Measurements from ENCODE around the gene EPB41L1.

EPB41L1 gene

GRCh38 chr20:36155629-36155971 lies 1.1 kb downstream of the EPB41L1 start:
- no peak for DNase-seq (ENCODE audit: low read depth in 2 of 2)

DNA sequence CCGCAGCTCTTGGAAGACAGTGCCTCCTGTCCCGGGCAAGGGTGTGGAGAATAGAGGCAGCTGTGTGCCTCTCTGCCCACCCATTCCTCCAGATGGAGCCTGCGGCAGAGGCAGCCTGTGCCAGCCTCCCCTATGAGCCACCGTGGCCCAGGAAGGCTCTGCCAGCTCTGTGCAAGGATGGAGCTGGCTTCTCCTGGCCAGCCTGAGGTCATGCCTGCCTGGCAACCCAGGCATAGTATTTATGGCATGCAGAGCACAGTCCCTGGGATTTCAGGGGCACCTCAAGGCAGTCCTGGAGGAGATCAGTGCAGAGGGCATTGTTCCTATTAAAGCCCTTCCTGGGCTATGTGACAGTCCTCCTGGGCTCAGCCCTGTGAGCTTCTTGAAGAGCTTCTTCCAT lies 1.5 kb downstream of the EPB41L1 start:
- no peak for DNase-seq (ENCODE audit: low read depth in 2 of 2)

DNA sequence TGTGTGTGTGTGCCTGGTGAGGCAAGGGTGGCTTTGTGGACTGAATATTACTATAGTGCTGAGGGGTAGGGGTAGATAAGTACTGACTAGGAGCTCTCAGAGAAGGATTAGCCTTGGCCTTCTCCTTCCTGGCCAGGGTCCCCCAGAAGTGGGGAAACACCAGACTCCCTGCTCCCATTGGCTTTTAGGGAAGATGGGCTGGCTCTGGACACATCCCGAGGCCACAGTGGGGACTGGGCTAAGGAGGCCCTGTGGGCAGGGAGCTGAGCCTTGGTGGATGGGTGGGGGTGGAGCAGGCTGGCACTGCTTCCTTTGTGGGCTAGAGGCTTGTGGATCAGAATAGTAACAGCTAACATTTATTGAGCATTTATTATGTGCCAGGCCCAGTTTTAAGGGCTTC lies 3.1 kb downstream of the EPB41L1 start:
- no peak for DNase-seq (ENCODE audit: low read depth in 2 of 2)

DNA sequence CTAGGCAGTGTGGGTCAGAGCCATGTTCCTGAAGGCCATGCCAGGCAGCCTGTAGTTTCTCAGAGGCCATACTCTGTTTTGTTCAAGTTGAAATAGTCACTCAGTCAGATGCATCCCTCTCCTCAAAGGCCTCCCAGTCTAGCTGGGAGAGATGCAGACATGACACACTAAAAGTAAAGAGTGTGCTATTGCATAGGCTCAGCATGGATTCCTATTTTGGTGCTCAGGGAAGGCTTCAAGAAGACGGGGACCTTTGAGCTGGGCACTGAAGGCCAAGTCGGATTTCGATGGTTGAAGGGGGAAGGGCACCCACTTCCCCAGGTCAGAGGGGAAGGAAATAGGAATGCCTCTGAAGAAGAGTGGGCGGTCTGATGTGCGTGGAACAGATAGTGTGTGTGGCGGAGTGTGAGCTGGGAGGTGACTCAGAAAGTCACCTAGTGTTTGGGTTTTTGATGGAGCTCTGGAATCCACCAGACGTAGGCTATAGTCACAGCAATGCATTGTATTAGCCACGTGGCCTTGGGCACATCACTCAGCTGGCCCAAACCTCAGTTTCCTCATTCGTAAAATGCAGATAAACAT lies 3.7 kb downstream of the EPB41L1 start:
- DNase-seq (ENCODE audit: low read depth in 2 of 2): no peak

GRCh38 chr20:36159833-36160232 lies 5.3 kb downstream of the EPB41L1 start:
- no peak for DNase-seq (ENCODE audit: low read depth in 2 of 2)

GRCh38 chr20:36162272-36162966 lies 7.9 kb downstream of the EPB41L1 start:
- DNase-seq (ENCODE audit: low read depth in 2 of 2): no peak

GRCh38 chr20:36167902-36168503 lies 13.5 kb downstream of the EPB41L1 start:
- no peak for DNase-seq (ENCODE audit: low read depth in 2 of 2)

DNA sequence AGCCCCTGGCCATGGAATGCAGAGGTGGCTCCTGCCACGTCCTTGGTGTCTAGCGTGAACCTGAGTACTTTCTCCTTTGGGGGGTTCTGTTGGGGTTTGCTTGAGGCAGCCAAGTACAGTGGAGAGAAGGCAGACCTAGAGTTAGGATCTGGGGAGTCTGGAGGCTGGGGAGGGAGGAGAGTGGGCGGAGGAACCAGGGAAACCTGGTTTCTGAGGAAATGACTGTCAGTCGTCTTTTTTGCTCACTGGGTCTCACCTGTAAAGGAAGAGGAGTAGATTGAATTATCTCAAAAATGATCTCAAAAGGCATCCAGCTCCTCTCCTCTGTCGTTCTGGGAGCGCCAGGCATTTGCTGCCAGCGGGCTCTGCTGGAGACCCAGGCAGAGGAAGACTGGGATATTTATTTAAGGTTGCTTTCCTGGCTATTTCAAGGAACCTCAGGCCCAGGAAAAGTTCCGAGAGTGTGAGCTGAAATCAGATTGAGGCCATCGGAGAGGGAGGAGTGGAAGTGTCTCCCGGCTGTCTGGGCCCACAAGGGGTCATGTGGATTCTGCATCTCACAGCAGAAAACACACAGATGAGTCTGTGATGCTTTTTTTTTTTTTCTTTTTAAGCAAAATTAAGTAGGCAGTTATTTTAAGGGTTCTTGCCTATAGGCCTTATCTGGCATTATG lies 16.1 kb downstream of the EPB41L1 start:
- no peak for DNase-seq (ENCODE audit: low read depth in 2 of 2)

DNA sequence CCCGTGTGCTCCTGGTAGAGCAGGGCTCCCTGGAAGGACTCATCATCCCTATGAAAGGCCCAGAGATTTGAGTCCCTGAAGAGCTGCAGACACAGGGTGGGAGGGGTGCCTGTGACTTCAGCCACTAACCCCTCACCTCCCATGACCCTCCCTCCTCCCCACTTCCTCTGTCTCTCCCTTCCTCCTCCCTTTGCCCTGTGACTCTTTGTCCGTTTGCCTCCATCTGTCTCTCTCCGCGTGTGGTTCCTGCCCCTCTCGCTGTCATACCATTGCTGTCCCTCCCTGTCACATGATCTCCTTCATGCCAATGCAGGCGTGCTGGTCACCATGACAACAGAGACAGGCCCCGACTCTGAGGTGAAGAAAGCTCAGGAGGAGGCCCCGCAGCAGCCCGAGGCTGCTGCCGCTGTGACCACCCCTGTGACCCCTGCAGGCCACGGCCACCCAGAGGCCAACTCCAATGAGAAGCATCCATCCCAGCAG lies 19.0 kb downstream of the EPB41L1 start:
- no peak for DNase-seq (ENCODE audit: low read depth in 2 of 2)

GRCh38 chr20:36175016-36175415 lies 20.5 kb downstream of the EPB41L1 start:
- no peak for DNase-seq (ENCODE audit: low read depth in 2 of 2)

DNA sequence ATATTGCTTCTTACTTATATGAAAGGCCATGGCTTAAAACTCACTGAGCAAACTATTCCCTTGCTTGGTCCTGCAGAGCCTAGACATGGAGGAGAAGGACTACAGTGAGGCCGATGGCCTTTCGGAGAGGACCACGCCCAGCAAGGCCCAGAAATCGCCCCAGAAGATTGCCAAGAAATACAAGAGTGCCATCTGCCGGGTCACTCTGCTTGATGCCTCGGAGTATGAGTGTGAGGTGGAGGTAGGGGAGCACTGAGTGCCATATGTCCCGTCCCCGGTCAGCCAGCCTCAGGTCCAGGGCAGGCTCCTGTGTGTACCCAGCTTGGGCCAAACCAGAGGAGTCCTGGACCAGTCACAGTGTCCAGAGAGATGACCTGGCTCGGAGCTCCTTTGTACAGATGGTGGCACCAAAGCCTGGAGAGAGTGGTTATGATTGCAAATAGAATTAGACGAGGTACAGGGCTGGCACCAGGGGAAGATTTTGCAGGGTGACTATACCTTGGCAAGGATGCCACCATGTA lies 21.0 kb downstream of the EPB41L1 start:
- no peak for DNase-seq (ENCODE audit: low read depth in 2 of 2)

DNA sequence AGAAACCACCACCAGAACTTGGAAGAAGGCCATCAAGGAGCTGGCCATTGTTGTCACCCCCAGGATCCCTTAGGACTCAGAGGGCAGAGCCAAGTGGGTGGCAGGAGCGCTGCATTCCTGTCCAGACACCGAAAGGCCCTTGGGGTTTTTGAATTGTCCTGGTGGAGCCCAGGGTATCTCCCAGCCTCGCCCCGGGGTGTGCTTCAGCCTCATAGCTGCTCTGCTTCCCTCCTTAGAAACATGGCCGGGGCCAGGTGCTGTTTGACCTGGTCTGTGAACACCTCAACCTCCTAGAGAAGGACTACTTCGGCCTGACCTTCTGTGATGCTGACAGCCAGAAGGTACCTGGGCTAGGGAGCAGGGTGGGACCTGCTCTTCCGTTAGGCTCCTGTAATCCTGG lies 23.2 kb downstream of the EPB41L1 start:
- DNase-seq (ENCODE audit: low read depth in 2 of 2): no peak

GRCh38 chr20:36179170-36179945 lies 24.8 kb downstream of the EPB41L1 start:
- no peak for DNase-seq (ENCODE audit: low read depth in 2 of 2)

DNA sequence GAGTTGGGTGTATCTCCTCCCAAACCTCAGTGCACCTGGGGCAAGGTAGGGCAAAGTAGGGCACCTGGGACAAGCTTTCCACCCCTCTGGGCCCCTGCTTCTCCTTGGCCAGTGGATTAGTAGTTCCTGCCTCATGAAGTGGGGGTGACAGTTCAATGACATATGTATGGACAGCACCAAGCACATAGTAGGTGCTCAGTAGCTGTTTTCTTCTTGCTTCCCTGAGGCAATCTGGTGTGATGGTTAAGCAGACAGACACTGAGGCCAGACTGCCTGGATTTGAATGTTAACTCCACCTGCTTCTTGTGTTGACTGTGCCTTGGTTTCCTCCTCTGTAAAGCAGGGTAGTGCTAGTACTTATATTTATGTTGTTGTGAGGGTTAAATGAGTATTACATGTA lies 25.8 kb downstream of the EPB41L1 start:
- DNase-seq (ENCODE audit: low read depth in 2 of 2): no peak

DNA sequence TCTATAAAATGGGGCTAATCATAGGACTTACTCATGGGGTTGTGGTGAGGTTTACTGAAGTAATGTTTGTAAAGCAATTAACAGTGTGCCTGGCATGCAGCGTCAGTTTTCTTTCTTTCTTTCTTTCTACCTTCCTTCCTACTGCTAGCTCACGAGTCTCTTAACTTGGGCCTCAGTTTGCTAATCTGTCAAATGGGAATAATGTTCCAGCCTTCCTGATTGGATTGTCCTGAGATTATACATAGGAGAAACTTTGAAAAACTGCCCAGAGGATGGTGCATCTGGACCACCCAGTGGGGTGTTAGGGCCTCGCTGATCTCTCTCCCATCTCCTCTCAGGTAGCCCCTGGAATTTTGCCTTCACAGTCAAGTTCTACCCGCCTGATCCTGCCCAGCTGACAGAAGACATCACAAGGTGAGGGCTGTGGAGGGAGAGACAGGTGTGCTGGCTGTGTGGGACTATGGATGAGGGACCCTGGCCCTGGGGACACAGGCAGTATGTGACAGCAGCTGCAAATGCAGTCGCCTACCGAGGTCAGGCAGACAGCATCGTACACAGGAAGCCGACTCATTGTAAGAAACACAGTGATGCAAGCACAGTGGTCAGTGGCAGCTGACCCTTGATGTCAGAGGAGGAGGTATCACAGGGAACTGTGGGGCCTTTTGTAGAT lies 27.5 kb downstream of the EPB41L1 start:
- DNase-seq (ENCODE audit: low read depth in 2 of 2): no peak

DNA sequence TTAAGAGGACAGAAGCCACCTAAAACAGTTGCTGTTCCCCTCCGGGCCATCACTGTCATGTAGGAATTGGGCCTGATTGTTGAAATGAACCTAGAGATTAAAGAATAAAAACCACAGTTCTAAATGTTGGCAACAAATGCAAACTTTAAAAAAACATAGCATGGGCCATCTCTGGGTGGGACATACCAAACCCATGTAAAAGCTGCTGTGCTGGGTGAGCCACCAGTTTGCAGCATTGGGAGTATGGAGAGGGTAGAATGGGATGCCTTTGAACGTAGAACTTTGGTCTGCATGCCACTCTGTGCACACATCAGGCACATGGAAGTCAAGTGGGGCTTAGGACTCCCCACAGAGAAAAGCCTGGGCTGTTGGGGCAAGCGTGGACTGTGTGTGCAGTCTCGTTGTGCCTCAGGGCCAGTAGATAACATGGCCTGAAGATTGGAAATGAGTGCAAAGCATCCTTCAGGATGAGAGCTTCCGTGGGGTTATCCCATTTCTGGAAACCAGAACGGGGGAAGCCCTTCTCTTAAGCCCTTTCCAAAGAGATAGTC lies 28.1 kb downstream of the EPB41L1 start:
- DNase-seq (ENCODE audit: low read depth in 2 of 2): no peak

GRCh38 chr20:36183155-36183944 lies 28.8 kb downstream of the EPB41L1 start:
- no peak for DNase-seq (ENCODE audit: low read depth in 2 of 2)

GRCh38 chr20:36184816-36185776 lies 30.6 kb downstream of the EPB41L1 start:
- no peak for DNase-seq (ENCODE audit: low read depth in 2 of 2)

Measured in stimulated activated CD8-positive, alpha-beta memory T cell treated with anti-CD3 and anti-CD28 coated beads, Interleukin-7, amount 100 ng/mL, for 4 hours (primary cell).